Testis (tissue), 2 donors: ENCODE results near the gene NBPF20.
"Not testable (repeated sequence)": the region's sequence is repeated elsewhere in the genome, so short reads cannot be mapped to it uniquely, and the experiment has no call there.

ENCODE experiments used
- POLR2A ChIP-seq: fragments of 450-650 bp; IDR thresholded peaks from one replicate; pipeline ENCODE4 v1.6.1; 2017; ENCODE audit warnings: antibody characterized with exemption, mild to moderate bottlenecking, moderate library complexity
- TF ChIP-seq, protein P1 (sequence below), 3 experiments: fragments of 450-650 bp in 2 of 3; fragments of 200-600 bp in 1 of 3; sonication (generic) in 1 of 3; IDR thresholded peaks; one replicate each; pipeline ENCODE4 v1.5.1; 2016 to 2019; ENCODE audit warnings: antibody characterized with exemption in 3 of 3, mild to moderate bottlenecking in 2 of 3, moderate library complexity in 1 of 3

- TF ChIP-seq, protein P1, sequence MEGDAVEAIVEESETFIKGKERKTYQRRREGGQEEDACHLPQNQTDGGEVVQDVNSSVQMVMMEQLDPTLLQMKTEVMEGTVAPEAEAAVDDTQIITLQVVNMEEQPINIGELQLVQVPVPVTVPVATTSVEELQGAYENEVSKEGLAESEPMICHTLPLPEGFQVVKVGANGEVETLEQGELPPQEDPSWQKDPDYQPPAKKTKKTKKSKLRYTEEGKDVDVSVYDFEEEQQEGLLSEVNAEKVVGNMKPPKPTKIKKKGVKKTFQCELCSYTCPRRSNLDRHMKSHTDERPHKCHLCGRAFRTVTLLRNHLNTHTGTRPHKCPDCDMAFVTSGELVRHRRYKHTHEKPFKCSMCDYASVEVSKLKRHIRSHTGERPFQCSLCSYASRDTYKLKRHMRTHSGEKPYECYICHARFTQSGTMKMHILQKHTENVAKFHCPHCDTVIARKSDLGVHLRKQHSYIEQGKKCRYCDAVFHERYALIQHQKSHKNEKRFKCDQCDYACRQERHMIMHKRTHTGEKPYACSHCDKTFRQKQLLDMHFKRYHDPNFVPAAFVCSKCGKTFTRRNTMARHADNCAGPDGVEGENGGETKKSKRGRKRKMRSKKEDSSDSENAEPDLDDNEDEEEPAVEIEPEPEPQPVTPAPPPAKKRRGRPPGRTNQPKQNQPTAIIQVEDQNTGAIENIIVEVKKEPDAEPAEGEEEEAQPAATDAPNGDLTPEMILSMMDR (IDR thresholded peaks at IDR 0.05), result not testable (repeated sequence)
- TF ChIP-seq POLR2A, result not testable (repeated sequence)
Measured at GRCh38 chr1:145407266-145407665, 18.1 kb downstream of the NBPF20 start.
